Measurements from ENCODE around the gene PHF24.

GRCh38 chr9:34990908-34991606 is 33.0 kb downstream of the PHF24 start:
- TF ChIP-seq, protein P1, sequence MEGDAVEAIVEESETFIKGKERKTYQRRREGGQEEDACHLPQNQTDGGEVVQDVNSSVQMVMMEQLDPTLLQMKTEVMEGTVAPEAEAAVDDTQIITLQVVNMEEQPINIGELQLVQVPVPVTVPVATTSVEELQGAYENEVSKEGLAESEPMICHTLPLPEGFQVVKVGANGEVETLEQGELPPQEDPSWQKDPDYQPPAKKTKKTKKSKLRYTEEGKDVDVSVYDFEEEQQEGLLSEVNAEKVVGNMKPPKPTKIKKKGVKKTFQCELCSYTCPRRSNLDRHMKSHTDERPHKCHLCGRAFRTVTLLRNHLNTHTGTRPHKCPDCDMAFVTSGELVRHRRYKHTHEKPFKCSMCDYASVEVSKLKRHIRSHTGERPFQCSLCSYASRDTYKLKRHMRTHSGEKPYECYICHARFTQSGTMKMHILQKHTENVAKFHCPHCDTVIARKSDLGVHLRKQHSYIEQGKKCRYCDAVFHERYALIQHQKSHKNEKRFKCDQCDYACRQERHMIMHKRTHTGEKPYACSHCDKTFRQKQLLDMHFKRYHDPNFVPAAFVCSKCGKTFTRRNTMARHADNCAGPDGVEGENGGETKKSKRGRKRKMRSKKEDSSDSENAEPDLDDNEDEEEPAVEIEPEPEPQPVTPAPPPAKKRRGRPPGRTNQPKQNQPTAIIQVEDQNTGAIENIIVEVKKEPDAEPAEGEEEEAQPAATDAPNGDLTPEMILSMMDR (IDR thresholded peaks at IDR 0.05): no peak
- TF ChIP-seq POLR2A (IDR thresholded peaks at IDR 0.05): no peak

Data from prostate gland (tissue), 2 donors.